ENCODE data around the gene SPATA13.
"Not testable (repeated sequence)": the region's sequence is repeated elsewhere in the genome, so short reads cannot be mapped to it uniquely, and the experiment has no call there.

The SPATA13 gene

DNA sequence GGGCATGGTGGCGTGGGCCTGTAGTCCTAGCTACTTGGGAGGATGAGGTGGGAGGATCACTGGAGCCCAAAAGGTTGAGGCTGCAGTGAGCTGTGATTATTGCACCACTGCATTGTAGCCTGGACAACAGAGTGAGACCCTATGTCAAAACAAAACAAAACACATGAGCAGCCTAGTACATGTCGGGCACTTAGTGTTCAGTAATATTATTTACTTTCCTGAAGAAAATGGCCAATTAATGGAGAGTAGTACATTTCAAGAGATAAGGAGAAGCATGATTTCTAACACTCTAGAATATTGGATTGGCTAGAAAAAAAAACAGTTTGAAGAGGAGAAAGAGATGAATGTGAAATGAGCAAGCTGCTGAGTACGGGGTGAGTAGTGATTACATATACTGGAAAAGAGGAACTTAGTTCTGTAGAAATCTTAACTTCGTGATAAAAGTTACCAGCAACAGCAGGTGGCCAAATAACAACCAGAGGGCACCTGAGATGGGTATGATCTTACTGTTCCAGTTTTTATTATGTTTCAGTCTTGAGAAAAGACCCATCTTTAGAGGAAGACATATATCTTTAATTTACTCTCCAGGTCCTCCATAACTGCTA is 36.2 kb downstream of the SPATA13 start:
- no peak for DNase-seq (ENCODE audit: low read depth in 3 of 3)

DNA sequence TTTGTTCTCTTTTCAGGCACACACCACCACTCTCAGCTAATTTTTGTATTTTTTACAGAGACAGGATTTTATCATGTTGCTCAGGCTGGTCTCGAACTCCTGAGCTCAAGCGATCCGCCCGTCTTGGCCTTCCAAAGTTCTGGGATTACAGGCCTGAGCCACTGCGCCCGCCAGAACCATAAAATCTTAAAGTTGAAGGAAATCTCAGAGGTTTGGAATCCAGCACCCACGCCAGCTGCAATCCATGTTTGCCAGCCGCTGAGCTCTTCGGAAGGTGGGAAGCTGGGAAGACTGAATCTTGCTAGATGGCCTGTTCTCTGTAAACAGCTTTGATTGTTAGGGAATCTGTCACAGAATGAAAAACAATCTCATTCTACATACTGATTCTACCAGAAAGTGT is 38.5 kb downstream of the SPATA13 start:
- DNase-seq (ENCODE audit: low read depth in 3 of 3): no peak

DNA sequence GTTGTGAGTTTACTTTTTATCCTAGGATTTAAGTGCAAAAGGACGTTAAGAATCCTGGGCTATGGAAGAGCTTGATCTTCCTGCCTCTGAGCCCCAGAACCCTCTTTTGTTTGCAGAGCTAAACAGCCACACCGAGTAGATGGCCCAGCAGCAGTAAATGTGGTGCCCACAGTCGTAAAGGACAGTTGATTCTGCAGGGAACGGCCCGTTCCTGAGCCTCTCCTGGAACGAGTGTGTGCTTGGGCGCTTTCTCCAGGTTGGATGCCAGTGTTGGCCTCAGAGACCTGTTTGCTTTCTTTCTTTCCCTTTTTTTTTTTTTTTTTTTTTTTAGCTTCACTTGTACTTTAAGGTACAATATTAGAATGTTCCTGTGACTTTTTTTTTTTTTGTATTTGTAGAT is 41.7 kb downstream of the SPATA13 start:
- DNase-seq (ENCODE audit: low read depth in 3 of 3): no peak

DNA sequence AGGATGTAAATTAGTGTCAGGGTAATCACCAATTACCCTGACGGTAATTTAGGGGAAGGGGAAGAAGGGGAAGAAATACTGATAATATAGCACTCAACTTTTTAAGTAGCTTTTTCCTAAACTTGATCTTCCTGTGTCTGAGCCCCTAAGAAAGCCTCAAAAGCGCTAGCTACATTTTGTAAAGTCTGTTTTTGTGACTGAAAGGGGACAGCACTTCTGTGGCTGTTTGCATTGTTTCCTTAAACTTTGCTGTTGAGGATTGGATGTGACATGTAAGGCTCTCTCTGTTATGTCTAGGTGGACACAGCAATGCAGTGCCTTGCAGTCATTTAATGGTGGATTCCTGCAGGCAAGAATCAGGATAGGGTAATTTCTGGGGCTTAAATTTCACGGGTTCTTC is 42.8 kb downstream of the SPATA13 start:
- DNase-seq (ENCODE audit: low read depth in 3 of 3): no peak

DNA sequence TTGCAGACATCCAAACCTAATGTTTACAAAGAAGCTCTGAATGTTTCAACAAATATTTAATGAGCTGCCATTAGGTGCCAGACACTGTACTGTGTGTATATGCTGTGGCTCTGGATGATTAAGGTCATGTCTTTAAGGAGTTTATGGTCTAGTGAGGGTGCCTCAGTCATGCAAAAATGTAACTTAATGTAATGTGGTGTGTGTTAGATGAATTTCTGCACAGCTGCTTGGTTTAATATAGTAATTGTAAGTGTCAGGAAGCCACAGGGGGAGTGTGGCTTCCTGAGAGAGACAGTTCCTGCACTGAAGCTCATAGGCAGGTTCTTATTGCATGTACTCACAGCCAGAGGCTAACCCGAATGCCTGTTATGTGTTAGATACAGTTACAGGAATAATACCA is 43.3 kb downstream of the SPATA13 start:
- no peak for DNase-seq (ENCODE audit: low read depth in 3 of 3)

DNA sequence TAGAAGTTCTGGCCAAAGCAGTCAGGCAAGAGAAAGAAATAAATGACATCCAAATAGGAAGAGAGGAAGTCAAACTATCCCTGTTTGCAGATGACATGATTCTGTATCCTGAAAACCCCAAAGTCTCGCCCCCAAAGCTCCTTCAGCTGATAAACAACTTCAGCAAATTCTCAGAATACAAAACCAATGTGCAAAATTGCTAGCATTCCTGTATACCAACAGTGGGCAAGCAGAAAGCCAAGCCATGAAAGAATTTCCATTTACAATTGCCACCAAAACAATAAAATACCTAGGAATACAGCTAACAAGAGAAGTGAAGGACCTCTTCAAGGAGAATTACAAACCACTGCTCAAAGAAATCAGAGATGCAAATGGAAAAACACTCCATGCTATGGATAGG is 44.6 kb downstream of the SPATA13 start:
- DNase-seq (ENCODE audit: low read depth in 3 of 3): not testable (repeated sequence)

DNA sequence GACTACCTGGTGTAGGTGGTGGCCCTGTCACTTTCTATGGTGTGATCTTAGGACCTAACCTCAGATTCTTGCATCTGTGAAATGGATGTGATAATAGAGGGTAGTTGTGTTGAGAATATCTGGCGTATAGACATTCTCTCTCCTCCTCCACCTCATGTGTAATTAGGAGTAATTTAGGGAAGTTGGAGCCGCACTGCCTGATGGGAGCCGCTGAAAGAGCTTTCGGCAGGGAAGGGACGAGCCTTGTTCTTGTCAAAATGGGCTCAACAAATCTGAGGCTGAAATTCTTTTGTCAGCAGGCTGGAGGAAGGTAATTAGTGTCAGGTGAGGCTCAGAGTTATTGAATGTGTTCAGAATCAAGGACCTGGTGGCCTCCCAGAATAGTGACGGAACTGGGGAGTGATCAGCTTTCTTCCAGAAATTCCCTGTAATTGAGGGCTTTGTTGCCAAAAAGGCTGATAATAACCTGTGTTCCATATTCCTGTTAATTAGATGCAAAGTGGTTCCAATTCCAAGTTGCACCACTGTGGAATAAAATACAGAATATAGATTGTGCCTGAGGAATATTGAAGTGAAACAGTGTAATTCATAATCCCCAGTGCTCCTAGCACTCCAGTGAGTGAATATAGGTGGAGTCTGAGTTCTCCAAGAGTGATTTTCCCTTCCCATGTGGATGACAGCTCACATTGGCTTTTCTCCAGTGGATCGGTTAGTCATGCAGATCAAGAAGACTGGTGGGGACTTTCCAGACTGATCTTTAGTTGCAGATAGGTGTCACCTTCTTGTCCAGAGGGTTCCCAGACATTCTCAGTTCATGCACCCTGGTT is 47.5 kb downstream of the SPATA13 start:
- DNase-seq (ENCODE audit: low read depth in 3 of 3): no peak

DNA sequence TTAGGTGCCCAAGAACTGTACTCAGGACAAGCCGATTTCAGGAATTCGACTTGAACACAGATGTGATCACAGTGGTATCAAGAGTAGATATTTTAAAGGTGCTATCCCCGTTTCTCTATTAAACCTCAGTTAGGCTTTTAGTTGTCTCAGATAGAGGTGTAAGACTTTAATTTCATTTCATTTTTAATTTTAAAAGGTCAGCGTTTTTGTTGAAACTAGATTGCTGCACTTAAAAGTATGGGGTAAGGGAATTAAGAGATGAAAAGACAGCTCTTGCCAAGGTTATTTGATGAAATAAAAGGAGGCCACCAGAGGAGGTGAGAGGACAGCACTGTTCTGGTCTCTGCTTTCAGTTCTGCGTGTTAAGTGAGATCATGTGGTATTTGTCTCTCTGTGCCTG is 48.6 kb downstream of the SPATA13 start:
- DNase-seq (ENCODE audit: low read depth in 3 of 3): no peak

DNA sequence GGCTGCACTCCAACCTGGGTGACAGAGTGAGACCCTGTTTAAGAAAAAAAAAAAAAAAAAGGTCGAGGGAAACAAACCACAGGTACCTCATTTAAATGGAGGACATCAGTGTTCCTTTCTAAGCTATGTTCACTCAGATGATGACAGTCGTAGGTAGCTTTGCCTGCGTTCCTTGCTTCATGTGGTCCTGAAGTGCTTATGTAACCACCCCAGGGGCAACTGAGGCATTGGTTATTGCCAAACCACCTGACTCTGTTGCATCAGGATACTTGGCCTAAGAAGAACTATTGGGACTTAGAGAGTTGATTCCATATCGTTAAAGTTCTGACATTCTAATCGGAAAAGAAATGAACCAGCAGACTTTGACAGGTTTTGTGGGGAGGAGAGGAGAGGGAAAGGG is 51.7 kb downstream of the SPATA13 start:
- DNase-seq (ENCODE audit: low read depth in 3 of 3): no peak

DNA sequence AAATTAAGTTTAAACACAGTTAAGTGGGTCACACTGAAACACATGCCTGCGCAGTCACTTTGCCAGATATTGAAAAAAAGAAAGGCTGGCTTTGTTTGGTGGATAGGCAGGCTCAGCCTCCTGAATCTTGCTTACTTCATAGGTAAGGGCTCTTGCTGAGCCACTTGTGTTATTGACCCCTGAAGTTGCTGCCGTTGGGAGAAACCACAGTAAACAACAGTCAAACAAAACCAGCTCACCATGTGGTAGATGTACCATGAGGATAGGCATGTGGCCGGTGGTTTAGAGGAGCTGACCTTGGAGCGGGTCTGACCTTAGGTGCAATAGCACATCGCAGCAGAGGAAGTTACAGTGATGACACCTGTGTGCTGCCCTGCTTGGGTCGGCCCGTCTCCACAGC is 52.2 kb downstream of the SPATA13 start:
- DNase-seq (ENCODE audit: low read depth in 3 of 3): no peak

DNA sequence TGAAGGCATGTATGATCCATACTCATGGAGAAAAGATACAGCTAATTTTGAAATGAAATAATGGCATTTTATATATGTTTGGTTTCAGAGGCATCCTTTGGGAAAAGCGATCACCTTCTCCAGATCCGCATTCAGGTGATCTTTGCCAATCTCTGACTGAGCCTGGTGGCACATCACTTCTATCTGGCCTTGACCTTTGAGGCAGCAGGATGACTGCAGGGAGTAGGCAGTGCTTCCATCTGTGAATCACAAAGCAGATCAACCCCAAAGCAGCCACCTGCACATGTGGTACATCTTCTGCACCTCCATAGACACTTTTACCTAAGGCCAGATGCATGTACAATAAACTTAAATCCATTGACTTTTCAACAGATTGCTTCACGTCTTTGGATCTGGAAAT is 53.4 kb downstream of the SPATA13 start:
- DNase-seq (ENCODE audit: low read depth in 3 of 3): no peak

DNA sequence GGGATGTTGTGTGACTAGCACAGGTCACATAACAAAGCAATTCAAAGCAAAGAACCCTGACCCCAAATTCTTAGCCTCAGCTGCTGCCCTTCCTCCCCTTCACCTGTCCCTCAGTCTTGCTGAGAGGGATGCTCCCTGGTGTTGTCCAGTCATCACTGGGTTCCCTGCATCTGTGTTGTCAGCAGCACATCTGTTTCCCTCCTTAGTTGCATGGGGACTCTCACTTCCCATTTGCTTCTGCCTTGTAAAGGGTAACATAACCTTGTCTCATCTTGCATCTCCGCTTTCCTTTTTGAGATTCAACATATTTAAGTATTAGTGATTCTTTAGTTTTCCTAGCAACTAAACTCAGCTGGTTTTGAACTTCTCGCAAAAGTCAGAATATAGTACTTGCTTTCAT is 54.0 kb downstream of the SPATA13 start:
- DNase-seq (ENCODE audit: low read depth in 3 of 3): no peak

DNA sequence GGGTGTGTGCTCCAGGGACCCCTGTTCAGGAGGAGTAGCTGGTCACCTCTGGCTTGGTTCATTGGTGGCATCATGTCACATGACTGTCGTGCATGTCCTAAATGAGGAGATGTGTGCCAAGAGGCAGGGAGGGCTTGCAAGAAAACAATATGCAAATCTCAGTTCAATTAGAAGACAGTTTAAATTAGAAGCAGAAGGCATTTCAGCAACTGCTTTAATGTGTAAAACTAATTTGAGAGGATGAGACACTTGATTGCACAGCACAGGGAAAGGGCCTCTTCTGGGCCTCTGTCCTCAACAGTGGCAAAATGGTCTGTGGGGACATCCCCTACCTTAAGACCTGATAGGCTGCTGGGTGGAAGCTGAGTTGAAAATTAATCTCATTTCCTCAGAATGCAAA is 54.6 kb downstream of the SPATA13 start:
- no peak for DNase-seq (ENCODE audit: low read depth in 3 of 3)

DNA sequence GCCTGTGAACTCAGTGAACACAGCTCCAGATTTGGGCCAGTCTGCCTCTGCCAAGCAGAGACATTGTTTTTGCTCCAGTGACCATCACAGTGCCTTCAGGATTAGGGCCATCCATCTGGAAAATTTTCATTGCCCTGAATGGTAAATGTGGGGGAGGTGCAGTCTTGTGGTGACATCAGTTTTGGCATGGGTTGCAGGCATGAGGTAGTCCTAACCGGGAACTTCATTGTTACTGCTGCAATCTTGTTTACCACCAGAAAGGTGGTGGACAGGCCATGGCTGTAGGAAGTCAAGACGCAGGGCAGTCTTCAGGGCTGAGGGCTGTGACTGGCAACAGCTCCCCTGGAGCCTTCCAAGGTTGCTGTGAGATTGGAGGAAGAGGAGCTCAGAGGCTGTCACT is 55.2 kb downstream of the SPATA13 start:
- no peak for DNase-seq (ENCODE audit: low read depth in 3 of 3)

DNA sequence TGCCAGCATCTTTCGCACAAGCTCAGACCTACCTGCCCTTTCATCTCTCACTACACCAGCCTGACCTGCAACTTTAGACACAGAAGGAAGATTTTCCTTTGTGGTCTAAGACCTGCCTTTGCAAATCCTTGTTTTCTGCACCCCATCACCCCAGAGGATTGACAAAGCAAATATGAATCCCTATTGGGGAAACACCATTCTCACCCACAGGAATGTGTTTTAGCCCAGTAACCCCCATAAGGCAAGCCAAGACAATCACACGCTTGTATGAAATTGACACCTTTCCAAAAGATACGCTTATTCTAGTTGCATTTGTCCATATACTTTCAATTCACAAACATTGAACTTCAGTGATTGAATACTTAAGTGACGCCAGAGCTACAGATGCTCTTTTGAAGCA is 55.7 kb downstream of the SPATA13 start:
- DNase-seq (ENCODE audit: low read depth in 3 of 3): no peak

DNA sequence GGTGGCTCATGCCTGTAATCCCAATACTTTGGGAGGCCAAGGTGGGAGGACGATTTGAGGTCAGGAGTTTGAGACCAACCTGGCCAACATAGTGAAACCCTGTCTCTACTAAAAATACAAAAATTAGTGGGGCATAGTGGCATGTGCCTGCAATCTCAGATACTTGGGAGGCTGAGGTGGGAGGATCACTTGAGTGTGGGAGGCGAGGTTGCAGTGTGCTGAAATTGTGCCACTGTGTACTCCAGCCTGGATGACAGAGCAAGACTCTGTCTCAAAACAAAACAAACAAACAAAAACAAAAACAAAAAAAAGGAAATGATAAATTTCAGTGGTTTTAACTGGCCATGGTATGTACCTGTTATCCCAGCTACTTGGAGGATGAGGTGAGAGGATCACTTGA is 56.3 kb downstream of the SPATA13 start:
- not testable (repeated sequence) for DNase-seq (ENCODE audit: low read depth in 3 of 3)

DNA sequence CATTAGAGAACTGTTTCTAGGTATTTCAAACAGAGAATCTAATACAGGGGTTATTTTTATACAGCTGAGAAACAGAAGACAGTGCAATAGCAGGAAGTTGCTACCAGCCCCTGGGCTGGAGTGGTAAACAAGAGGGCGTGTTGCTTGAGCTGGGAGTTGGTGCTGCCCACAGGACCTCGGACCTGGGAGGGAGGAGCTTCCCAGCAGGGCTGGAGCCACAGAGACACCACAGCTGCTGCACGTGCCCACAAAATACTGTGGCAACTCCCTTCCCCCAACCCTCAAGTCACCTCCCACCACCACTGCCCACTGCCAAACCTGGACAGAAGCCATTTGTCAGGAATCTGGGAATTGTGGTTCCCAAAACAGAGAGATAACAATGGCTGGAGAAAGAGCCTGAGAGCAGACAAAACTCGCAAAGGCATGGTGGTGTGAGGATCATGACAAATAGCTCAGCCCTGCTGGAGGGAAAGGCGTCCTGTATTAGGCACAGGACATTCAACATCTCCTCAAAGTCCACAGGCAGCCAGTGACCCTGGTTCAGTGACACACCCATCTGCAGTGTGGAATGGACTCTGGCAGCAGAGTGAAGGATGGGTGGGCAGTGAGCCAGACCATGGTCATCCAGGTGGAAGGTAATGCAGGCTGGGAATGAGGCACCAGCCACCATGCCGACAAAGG is 57.2 kb downstream of the SPATA13 start:
- DNase-seq (ENCODE audit: low read depth in 3 of 3): no peak

DNA sequence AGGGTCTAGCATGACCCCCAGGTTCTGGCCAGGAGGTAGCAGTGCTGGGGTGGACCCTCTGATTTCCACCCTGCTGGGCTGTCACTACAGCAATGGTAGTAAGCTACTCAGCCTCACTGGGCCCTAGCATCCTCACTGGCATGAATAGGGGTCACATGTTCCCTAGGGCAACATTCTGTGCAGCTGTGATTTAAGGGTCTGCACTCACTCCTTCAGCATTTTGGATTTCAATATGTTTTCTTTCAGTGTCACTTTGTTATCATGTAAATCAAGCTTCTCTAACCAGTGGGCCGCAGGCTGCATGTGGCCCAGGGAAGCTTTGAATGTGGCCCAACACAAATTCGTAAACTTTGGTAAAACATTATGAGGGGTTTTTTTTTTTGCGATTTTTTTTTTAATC is 57.8 kb downstream of the SPATA13 start:
- DNase-seq (ENCODE audit: low read depth in 3 of 3): no peak

DNA sequence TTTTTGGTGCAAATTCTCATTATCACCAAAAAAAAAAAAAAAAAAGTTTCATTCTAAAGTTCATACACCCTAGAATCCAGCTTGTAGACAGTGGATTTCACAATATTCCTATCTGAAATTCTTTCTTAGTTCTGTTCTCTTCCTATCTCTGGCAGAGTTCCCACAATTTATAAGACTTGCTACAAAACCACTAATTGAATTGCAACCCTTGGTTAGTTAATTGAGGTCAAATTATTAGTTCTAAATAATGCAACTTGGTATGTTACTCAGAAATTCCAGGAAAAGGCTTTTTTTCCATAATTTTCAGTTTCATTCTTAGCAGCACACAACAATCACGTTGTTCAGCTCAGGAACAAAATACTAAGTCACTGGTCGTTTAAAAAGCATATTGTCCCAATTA is 58.5 kb downstream of the SPATA13 start:
- DNase-seq (ENCODE audit: low read depth in 3 of 3): no peak

DNA sequence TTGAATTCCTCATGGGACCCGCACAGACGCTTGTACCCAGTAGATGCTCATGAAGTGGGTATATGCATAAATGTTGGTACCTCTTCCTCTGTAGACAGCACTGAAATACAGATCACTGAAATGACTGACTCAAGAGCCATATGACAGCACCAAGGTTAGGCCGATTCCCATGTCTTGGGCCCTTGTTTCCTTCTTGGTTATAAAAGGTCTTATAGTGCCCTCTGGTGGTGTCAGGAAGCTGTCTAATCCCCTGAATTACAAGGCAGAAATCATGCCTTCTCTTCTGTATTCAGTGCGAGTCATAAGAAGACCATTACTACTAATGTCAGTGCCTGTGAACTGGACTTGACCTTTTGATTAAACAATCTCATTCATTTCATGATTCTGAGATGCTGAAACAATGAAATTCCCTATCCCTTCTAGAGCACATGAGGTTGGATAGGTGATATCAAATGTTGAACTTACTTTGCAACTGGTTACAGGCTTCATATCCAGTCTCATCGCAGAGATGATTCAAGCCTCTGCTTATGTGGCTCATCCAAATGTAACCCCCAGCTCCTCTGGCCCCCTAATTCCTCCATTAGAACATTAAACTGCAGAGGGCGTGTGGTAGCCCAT is 59.7 kb downstream of the SPATA13 start:
- peak; percentile 25 to 41 (median 34) for DNase-seq (ENCODE audit: low read depth in 3 of 3)

DNA sequence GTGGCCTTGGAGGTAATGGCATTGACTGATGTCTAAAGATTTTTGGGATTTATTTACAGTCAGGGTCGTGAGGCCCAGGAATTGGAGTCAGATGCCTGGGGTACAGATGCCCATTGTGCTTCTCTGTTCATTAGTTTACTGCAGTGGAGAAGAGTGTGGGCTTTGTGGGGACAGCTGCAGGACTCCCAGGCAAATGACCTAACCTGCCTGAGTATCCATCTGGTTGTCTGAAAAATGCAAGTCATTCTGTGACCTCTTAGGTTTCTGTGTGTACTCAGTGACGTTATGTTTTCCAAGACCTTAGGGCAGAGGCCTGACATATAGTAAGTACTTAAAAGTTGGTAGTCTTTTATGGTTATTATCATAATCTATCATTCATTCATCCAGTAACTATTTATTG is 60.5 kb downstream of the SPATA13 start:
- no peak for DNase-seq (ENCODE audit: low read depth in 3 of 3)

DNA sequence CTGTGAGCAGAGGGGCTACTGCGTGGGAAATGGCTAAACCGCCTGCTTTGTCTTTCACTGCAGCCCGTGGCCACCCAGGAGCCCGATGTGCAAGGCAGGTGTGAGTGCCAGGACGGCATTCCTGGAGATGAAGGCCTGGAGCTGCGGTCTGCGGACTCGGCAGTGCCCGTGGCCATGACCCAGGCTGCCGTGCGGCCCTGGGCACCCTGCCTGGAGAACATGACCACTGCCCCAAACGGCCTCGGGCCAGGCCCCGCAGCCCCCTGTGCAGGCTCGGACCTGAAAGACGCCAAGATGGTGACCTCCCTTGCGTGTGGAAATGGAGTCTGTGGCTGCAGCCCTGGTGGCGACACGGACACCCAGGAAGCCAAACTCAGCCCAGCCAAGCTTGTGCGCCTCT is 62.2 kb downstream of the SPATA13 start:
- no peak for DNase-seq (ENCODE audit: low read depth in 3 of 3)

All from stimulated activated CD4-positive, alpha-beta T cell treated with anti-CD3 and anti-CD28 coated beads, TNF-alpha, amount 100 ng/mL, for 48 hours (primary cell).